HG03175 (cell line): ENCODE data around the gene HCRTR1.

Source experiments
- ATAC-seq: cut with Tn5 transposase; IDR thresholded peaks from one replicate; pipeline ENCODE4 v1.9.1; 2021; ENCODE audit warnings: mild to moderate bottlenecking, moderate library complexity; ENCODE audit not compliant: unreplicated experiment

HCRTR1 gene

GRCh38 chr1:31596737-31597097, 20.8 kb upstream of the HCRTR1 start:
- no peak for ATAC-seq

GRCh38 chr1:31598980-31599379, 18.5 kb upstream of the HCRTR1 start:
- ATAC-seq: no peak

- ATAC-seq: no peak
These were observed 16.8 kb upstream of the HCRTR1 start for GRCh38 chr1:31600641-31601040.

GRCh38 chr1:31602081-31602480, 15.4 kb upstream of the HCRTR1 start:
- no peak for ATAC-seq

- peak; percentile 98 for ATAC-seq
These were observed 11.5 kb upstream of the HCRTR1 start for GRCh38 chr1:31605908-31606427.

GRCh38 chr1:31607360-31607759, 10.1 kb upstream of the HCRTR1 start:
- no peak for ATAC-seq

- ATAC-seq: no peak
These were observed 7.9 kb upstream of the HCRTR1 start for GRCh38 chr1:31609514-31610118.

- ATAC-seq: no peak
These were observed 3.0 kb upstream of the HCRTR1 start for GRCh38 chr1:31614414-31615005.

GRCh38 chr1:31615414-31615813, 2.1 kb upstream of the HCRTR1 start:
- ATAC-seq: no peak

- no peak for ATAC-seq
These were observed 1.6 kb upstream of the HCRTR1 start for GRCh38 chr1:31615939-31616338.

GRCh38 chr1:31617916-31618746, 642 bp downstream of the HCRTR1 start:
- ATAC-seq: no peak

GRCh38 chr1:31618916-31619846, 1.7 kb downstream of the HCRTR1 start:
- ATAC-seq: no peak

GRCh38 chr1:31620631-31621497, 3.4 kb downstream of the HCRTR1 start:
- no peak for ATAC-seq

GRCh38 chr1:31621498-31621820, 4.0 kb downstream of the HCRTR1 start:
- ATAC-seq: no peak

GRCh38 chr1:31621847-31622730, 4.6 kb downstream of the HCRTR1 start:
- no peak for ATAC-seq

- no peak for ATAC-seq
These were observed 5.9 kb downstream of the HCRTR1 start for GRCh38 chr1:31623365-31623764.

- ATAC-seq: no peak
These were observed 6.8 kb downstream of the HCRTR1 start for GRCh38 chr1:31624309-31624708.

- ATAC-seq: no peak
These were observed 7.4 kb downstream of the HCRTR1 start for GRCh38 chr1:31624731-31625514.
